ENCODE measurements around the gene TLCD5.
A peak's percentile ranks its signal among the peaks of the same experiment; 100 is the strongest.

The TLCD5 gene

GRCh38 chr11:120337355-120338106 is 12.4 kb downstream of the TLCD5 start:
- Histone ChIP-seq H3K27ac (peak overlapping the region; percentile 96 to 98), H3K36me3 (no peaks in the 10 kb centered on the region), H3K27me3 (no peaks in the 10 kb centered on the region), H3K4me1 (peaks cover 0 to 67% (median 32%) of the 10 kb centered on the region in 4 donors), H3K4me3 (peak overlapping the region; percentile 82 to 88), H3K9me3 (no peaks in the 10 kb centered on the region)
- no peak for DNase-seq
- no peak for TF ChIP-seq CTCF (IDR thresholded peaks at IDR 0.05)
- intact Hi-C loops (cut with DNase I; ENCODE audit: low total_unique reads): loop anchor here (10.0 kb wide), 1 partner anchor 97 kb away; no protein-coding TSS in a partner anchor

DNA sequence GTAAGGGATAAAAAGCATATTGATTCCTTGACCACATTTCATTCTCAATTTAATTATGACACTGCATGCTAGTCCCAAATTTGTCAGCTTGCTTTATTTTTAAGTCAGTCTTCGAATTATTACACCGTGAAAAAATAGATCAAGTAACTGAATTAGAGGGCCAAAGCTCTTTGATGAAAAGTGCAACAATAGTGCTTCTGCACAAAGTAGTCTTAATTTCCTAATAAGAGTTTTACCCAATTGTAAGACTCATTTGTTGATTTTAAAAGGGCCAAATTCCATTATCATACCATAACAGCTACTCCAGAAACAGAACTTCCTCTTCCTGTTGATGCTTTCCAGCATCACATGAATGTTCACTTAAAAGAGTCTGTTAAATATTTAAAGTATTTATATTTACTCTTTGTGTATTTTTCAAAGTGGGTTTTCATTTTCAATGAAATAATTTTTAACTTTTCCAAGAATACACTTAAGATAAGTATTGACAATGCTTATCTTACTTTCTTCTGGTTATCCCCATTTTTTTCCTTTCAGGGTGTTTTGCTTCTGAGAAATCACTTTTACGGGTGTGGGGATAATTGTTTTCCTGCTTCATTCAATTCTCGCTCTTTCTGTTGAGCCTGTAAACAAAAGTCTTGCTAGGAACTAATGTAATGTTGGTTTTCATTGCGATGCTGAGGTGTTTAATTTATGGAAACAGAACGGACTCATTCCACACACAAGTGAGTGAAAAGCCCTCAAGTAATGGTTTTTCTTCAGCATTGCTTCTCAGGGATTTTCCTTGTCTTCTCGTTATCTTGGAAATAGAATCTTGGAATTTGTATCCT is 13.2 kb downstream of the TLCD5 start:
- H3K36me3 ChIP-seq: no peaks in the 10 kb centered on the region
- H3K4me3 ChIP-seq: peak overlapping the region; percentile 82 to 88
- no peaks in the 10 kb centered on the region for H3K27me3 ChIP-seq
- intact Hi-C loops (cut with DNase I; ENCODE audit: low total_unique reads): loop anchor here (10.0 kb wide), 1 partner anchor 96 kb away; no protein-coding TSS in a partner anchor
- DNase-seq: no peak
- peak overlapping the region; percentile 96 to 98 for H3K27ac ChIP-seq
- TF ChIP-seq CTCF (IDR thresholded peaks at IDR 0.05): no peak
- H3K9me3 ChIP-seq: no peaks in the 10 kb centered on the region
- peaks cover 0 to 67% (median 29%) of the 10 kb centered on the region in 4 donors for H3K4me1 ChIP-seq

DNA sequence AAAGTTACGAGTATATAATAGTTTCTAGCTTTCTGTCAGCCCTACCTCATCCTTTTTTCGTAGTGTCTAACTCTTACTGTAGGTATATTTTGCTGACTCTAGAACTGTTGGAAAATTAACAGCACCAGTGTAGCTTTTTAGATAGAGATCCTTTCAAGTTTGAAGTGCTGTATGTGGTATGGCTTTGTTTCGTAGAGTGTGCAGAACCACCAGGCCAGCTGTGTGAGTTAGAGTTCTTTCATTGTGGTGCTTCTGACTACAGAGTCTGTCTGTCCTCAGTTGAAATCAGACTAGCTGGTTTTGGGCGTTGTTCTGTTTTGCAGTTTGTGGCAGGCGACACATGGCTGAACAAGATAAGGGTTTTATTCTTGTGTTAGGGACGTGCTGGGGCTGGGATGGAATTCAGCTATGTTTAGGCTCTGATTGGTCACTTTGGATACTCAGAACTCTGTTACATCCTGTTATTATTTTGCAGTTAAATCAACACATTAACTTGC is 14.3 kb downstream of the TLCD5 start:
- no peak for DNase-seq
- peak overlapping the region; percentile 96 to 98 for H3K27ac ChIP-seq

GRCh38 chr11:120340529-120340928 is 15.4 kb downstream of the TLCD5 start:
- no peak for DNase-seq
- Histone ChIP-seq H3K27ac (no peak overlapping the region), H3K9me3 (no peaks in the 10 kb centered on the region), H3K36me3 (no peaks in the 10 kb centered on the region), H3K4me1 (peaks cover 0 to 72% (median 39%) of the 10 kb centered on the region in 4 donors), H3K27me3 (no peaks in the 10 kb centered on the region), H3K4me3 (peak overlapping the region in 1 of 2 donors; percentile 88)
- intact Hi-C loops (cut with DNase I; ENCODE audit: low total_unique reads): no loop called here
- no peak for TF ChIP-seq CTCF (IDR thresholded peaks at IDR 0.05)

More for the DNA sequence above, 14.3 kb downstream of the TLCD5 start:
- intact Hi-C loops (cut with DNase I; ENCODE audit: low total_unique reads): loop anchor here (10.0 kb wide), 1 partner anchor 95 kb away; no protein-coding TSS in a partner anchor
- Histone ChIP-seq H3K27me3 (no peaks in the 10 kb centered on the region), H3K4me3 (peak overlapping the region; percentile 82 to 88), H3K4me1 (peaks cover 0 to 67% (median 31%) of the 10 kb centered on the region in 4 donors), H3K9me3 (no peaks in the 10 kb centered on the region), H3K36me3 (no peaks in the 10 kb centered on the region)
- no peak for TF ChIP-seq CTCF (IDR thresholded peaks at IDR 0.05)

GRCh38 chr11:120342226-120342625 is 17.1 kb downstream of the TLCD5 start:
- DNase-seq: no peak
- H3K27ac ChIP-seq: no peak overlapping the region
- no peaks in the 10 kb centered on the region for H3K9me3 ChIP-seq
- intact Hi-C loops (cut with DNase I; ENCODE audit: low total_unique reads): no loop called here
- no peak overlapping the region for H3K4me3 ChIP-seq
- H3K36me3 ChIP-seq: no peaks in the 10 kb centered on the region
- no peak for TF ChIP-seq CTCF (IDR thresholded peaks at IDR 0.05)
- H3K4me1 ChIP-seq: peaks cover 0 to 87% (median 50%) of the 10 kb centered on the region in 4 donors
- H3K27me3 ChIP-seq: no peaks in the 10 kb centered on the region
